ENCODE results near the gene WFDC11. TPM values are rescaled to one million over a fixed set of nuclear protein-coding genes. Genes with fewer than 3 reads are reported as not detected.
A peak's percentile ranks its signal among the peaks of the same experiment; 100 is the strongest.

WFDC11 gene
- total RNA-seq, 1 donor from 2014 or later = not detected

GRCh38 chr20:45630371-45630770, 39.7 kb downstream of the WFDC11 start:
- no peaks in the 10 kb centered on the region for H3K36me3 Mint-ChIP-seq
- no peak overlapping the region for H3K4me3 Mint-ChIP-seq
- H3K4me1 Mint-ChIP-seq = no peaks in the 10 kb centered on the region
- peaks cover 33% of the 10 kb centered on the region for H3K27me3 Mint-ChIP-seq (ENCODE audit: low read depth)
- no peak overlapping the region for H3K27ac Mint-ChIP-seq
- H3K9me3 Mint-ChIP-seq = peaks cover 1% of the 10 kb centered on the region
- no peak for DNase-seq (ENCODE audit: low spot score in 2 of 2, unreplicated experiment in 2 of 2)
- no peak for TF ChIP-seq CTCF (IDR thresholded peaks at IDR 0.05; ENCODE audit: unreplicated experiment)

- TF ChIP-seq CTCF (IDR thresholded peaks at IDR 0.05; ENCODE audit: unreplicated experiment) = peak; percentile 36
- H3K36me3 Mint-ChIP-seq = no peaks in the 10 kb centered on the region
- H3K9me3 Mint-ChIP-seq = peaks cover 8% of the 10 kb centered on the region
- H3K4me3 Mint-ChIP-seq = no peak within 1 kb of the TSS
- peaks cover 37% of the 10 kb centered on the region for H3K27me3 Mint-ChIP-seq (ENCODE audit: low read depth)
- H3K27ac Mint-ChIP-seq = no peak within 1 kb of the TSS
- DNase-seq (ENCODE audit: low spot score in 2 of 2, unreplicated experiment in 2 of 2) = no peak
- H3K4me1 Mint-ChIP-seq = no peaks in the 10 kb centered on the region
These were observed 40.4 kb downstream of the WFDC11 start, which contains the start of gene WFDC10A for GRCh38 chr20:45629496-45630100. Gene WFDC10A (plus strand): TSS chr20:45629739. CDS start chr20:45629814, 75 bp downstream.

- DNase-seq (ENCODE audit: low spot score in 2 of 2, unreplicated experiment in 2 of 2) = no peak
- Mint-ChIP-seq H3K36me3 (no peaks in the 10 kb centered on the region), H3K4me3 (no peak overlapping the region), H3K27ac (no peak overlapping the region), H3K9me3 (peaks cover 10% of the 10 kb centered on the region), H3K4me1 (no peaks in the 10 kb centered on the region), H3K27me3 (ENCODE audit: low read depth) (peaks cover 29% of the 10 kb centered on the region)
- TF ChIP-seq CTCF (IDR thresholded peaks at IDR 0.05; ENCODE audit: unreplicated experiment) = no peak
These were observed 43.5 kb downstream of the WFDC11 start for GRCh38 chr20:45626540-45626939.

- Mint-ChIP-seq H3K4me3 (no peak overlapping the region), H3K4me1 (no peaks in the 10 kb centered on the region), H3K36me3 (no peaks in the 10 kb centered on the region), H3K27me3 (ENCODE audit: low read depth) (peaks cover 10% of the 10 kb centered on the region), H3K27ac (no peak overlapping the region), H3K9me3 (peaks cover 16% of the 10 kb centered on the region)
- no peak for DNase-seq (ENCODE audit: low spot score in 2 of 2, unreplicated experiment in 2 of 2)
- no peak for TF ChIP-seq CTCF (IDR thresholded peaks at IDR 0.05; ENCODE audit: unreplicated experiment)
These were observed 48.4 kb downstream of the WFDC11 start for GRCh38 chr20:45621593-45621992.

GRCh38 chr20:45617591-45617990, 52.4 kb downstream of the WFDC11 start:
- no peaks in the 10 kb centered on the region for H3K36me3 Mint-ChIP-seq

More at GRCh38 chr20:45617591-45617990, 52.4 kb downstream of the WFDC11 start:
- Mint-ChIP-seq H3K27ac (no peak overlapping the region), H3K4me3 (no peak overlapping the region), H3K9me3 (peaks cover 9% of the 10 kb centered on the region), H3K4me1 (no peaks in the 10 kb centered on the region), H3K27me3 (ENCODE audit: low read depth) (peaks cover 8% of the 10 kb centered on the region)
- TF ChIP-seq CTCF (IDR thresholded peaks at IDR 0.05; ENCODE audit: unreplicated experiment) = no peak
- no peak for DNase-seq (ENCODE audit: low spot score in 2 of 2, unreplicated experiment in 2 of 2)

All from mesothelial cell of epicardium (in vitro differentiated cells).